H7 (cell line): Measurements from ENCODE around the gene PPP1R37. TPM values are rescaled to one million over a fixed set of nuclear protein-coding genes. Genes with fewer than 3 reads are reported as not detected.
A peak's percentile ranks its signal among the peaks of the same experiment; 100 is the strongest.

Source experiments
- DNase-seq: peaks from one replicate; pipeline ENCODE4 v3.0.0; 2012
- H3K27me3 ChIP-seq: 2 replicates; pipeline ENCODE4 v1.6.0; 2011; ENCODE audit warnings: mild to moderate bottlenecking, low read length; ENCODE audit not compliant: control insufficient read depth, insufficient read depth
- H3K36me3 ChIP-seq: replicated peaks from 2 replicates; pipeline ENCODE4 v1.5.1; 2011; ENCODE audit warnings: low read length; ENCODE audit not compliant: control insufficient read depth, insufficient read depth
- H3K4me3 ChIP-seq: 2 replicates; pipeline ENCODE4 v1.5.1; 2011; ENCODE audit warnings: low read depth, mild to moderate bottlenecking, control low read depth, low read length, moderate library complexity; ENCODE audit not compliant: insufficient read depth
- total RNA-seq: library from RNA; depleted of rRNA; stranded (reverse); fragments of >200 nt; shearing (Covaris generic); gene quantifications from 2 replicates; pipeline ENCODE4 v1.2.3, GENCODE V29; 2014; rRNA removed

PPP1R37 gene
- 30.0 and 32.9 TPM in 2 replicates for total RNA-seq

- peaks cover 6% of the 10 kb centered on the region for H3K36me3 ChIP-seq
- DNase-seq, result peak; percentile 98
- peak within 1 kb of the TSS; percentile 94 for H3K4me3 ChIP-seq
- no peaks in the 10 kb centered on the region for H3K27me3 ChIP-seq
These were observed at the start of gene PPP1R37 for GRCh38 chr19:45092747-45093678. Gene PPP1R37 (plus strand): TSS chr19:45093179. CDS start chr19:45093326, 147 bp downstream.

GRCh38 chr19:45045671-45046353, 47.2 kb upstream of the PPP1R37 start:
- H3K4me3 ChIP-seq, result no peak overlapping the region
- H3K36me3 ChIP-seq, result peaks cover 21% of the 10 kb centered on the region
- no peak for DNase-seq
- no peaks in the 10 kb centered on the region for H3K27me3 ChIP-seq

- Histone ChIP-seq H3K4me3 (no peak overlapping the region), H3K27me3 (no peaks in the 10 kb centered on the region), H3K36me3 (peaks cover 18% of the 10 kb centered on the region)
- DNase-seq, result no peak
These were observed 46.6 kb upstream of the PPP1R37 start for GRCh38 chr19:45046355-45046754.

GRCh38 chr19:45047188-45047797, 45.7 kb upstream of the PPP1R37 start:
- Histone ChIP-seq H3K36me3 (peaks cover 14% of the 10 kb centered on the region), H3K27me3 (no peaks in the 10 kb centered on the region), H3K4me3 (no peak overlapping the region)
- no peak for DNase-seq

- Histone ChIP-seq H3K27me3 (no peaks in the 10 kb centered on the region), H3K36me3 (peaks cover 17% of the 10 kb centered on the region), H3K4me3 (no peak overlapping the region)
- no peak for DNase-seq
These were observed 43.8 kb upstream of the PPP1R37 start for GRCh38 chr19:45049073-45049736.

GRCh38 chr19:45050036-45050435, 42.9 kb upstream of the PPP1R37 start:
- H3K4me3 ChIP-seq, result no peak overlapping the region
- peaks cover 11% of the 10 kb centered on the region for H3K36me3 ChIP-seq
- DNase-seq, result no peak
- no peaks in the 10 kb centered on the region for H3K27me3 ChIP-seq

- H3K4me3 ChIP-seq, result no peak overlapping the region
- H3K27me3 ChIP-seq, result no peaks in the 10 kb centered on the region
- H3K36me3 ChIP-seq, result peaks cover 23% of the 10 kb centered on the region
- no peak for DNase-seq
These were observed 40.9 kb upstream of the PPP1R37 start for GRCh38 chr19:45051929-45052579.

- H3K27me3 ChIP-seq, result no peaks in the 10 kb centered on the region
- no peak overlapping the region for H3K4me3 ChIP-seq
- H3K36me3 ChIP-seq, result peaks cover 56% of the 10 kb centered on the region
- no peak for DNase-seq
These were observed 36.1 kb upstream of the PPP1R37 start for GRCh38 chr19:45056831-45057230.

- H3K27me3 ChIP-seq, result no peaks in the 10 kb centered on the region
- DNase-seq, result peak; percentile 33
- H3K4me3 ChIP-seq, result no peak overlapping the region
- peaks cover 53% of the 10 kb centered on the region for H3K36me3 ChIP-seq
These were observed 35.5 kb upstream of the PPP1R37 start for GRCh38 chr19:45057444-45057843.

- no peaks in the 10 kb centered on the region for H3K27me3 ChIP-seq
- no peak for DNase-seq
- H3K4me3 ChIP-seq, result no peak overlapping the region
- H3K36me3 ChIP-seq, result peaks cover 51% of the 10 kb centered on the region
These were observed 34.3 kb upstream of the PPP1R37 start for GRCh38 chr19:45058622-45059159.

- no peak overlapping the region for H3K4me3 ChIP-seq
- H3K27me3 ChIP-seq, result no peaks in the 10 kb centered on the region
- H3K36me3 ChIP-seq, result peaks cover 48% of the 10 kb centered on the region
- peak; percentile 97 for DNase-seq
These were observed 33.6 kb upstream of the PPP1R37 start for GRCh38 chr19:45059258-45059965.

- Histone ChIP-seq H3K4me3 (no peak overlapping the region), H3K36me3 (peaks cover 40% of the 10 kb centered on the region), H3K27me3 (no peaks in the 10 kb centered on the region)
- no peak for DNase-seq
These were observed 31.0 kb upstream of the PPP1R37 start for GRCh38 chr19:45061965-45062364.
